Testis (tissue), 5 donors: ENCODE measurements around the gene ST6GAL2. TPM values are rescaled to one million over a fixed set of nuclear protein-coding genes. Genes with fewer than 3 reads are reported as not detected.
A peak's percentile ranks its signal among the peaks of the same experiment; 100 is the strongest.

Experiments used
- DNase-seq: peaks from one replicate; pipeline ENCODE4 v3.0.0-alpha.2; 2019
- H3K27ac ChIP-seq, 2 donors: fragments of 200-600 bp; sonication (generic); one replicate each; pipeline ENCODE4 v1.5.1; 2019
- H3K27me3 ChIP-seq: fragments of 200-600 bp; sonication (generic); one replicate; pipeline ENCODE4 v1.5.1; 2019
- H3K36me3 ChIP-seq: fragments of 200-600 bp; sonication (generic); one replicate; pipeline ENCODE4 v1.5.1; 2017; ENCODE audit warnings: low read depth; ENCODE audit errors: missing control alignments
- H3K4me1 ChIP-seq: fragments of 200-600 bp; sonication (generic); one replicate; pipeline ENCODE4 v1.5.1; 2019
- H3K4me3 ChIP-seq, 2 donors: fragments of 200-600 bp; sonication (generic); one replicate each; pipeline ENCODE4 v1.5.1; 2017 to 2019
- H3K9me3 ChIP-seq: fragments of 200-600 bp; sonication (generic); one replicate; pipeline ENCODE4 v1.5.1; 2017
- POLR2A ChIP-seq: fragments of 450-650 bp; IDR thresholded peaks from one replicate; pipeline ENCODE4 v1.6.1; 2017; ENCODE audit warnings: antibody characterized with exemption, mild to moderate bottlenecking, moderate library complexity
- WGBS, 2 donors: methylation state at CpG; one replicate each; pipeline ENCODE4 v1.1.5; 2018; 5-methylcytosine and 5-hydroxymethylcytosine counted together
- intact Hi-C: fragments of 100-400 bp; cut with DNase I; formaldehyde crosslinking; loops from one replicate; pipeline ENCODE4 v1.15.1; 2023; ENCODE audit warnings: low total_unique reads
- long read RNA-seq, 2 donors: transcript quantifications; one replicate each; lab custom pipeline, GENCODE V29; 2026
- polyA plus RNA-seq: library from polyadenylated mRNA; stranded (reverse); fragments of 350-450 nt; fragmentation: Illumina TruSeq; extraction: RNeasy Lipid Tissue Mini Kit (QIAGEN cat#74804); gene quantifications from one replicate; pipeline ENCODE4 v1.2.3, GENCODE V29; 2014; ENCODE audit warnings: low read depth, low replicate concordance; ENCODE audit not compliant: insufficient read depth
- total RNA-seq, 2 donors: library from RNA; depleted of rRNA; stranded (reverse); fragments of >200 nt; gene quantifications; one replicate each; pipeline ENCODE4 v1.2.3, GENCODE V29; 2016
- TF ChIP-seq, protein P1 (sequence below), 3 experiments: fragments of 450-650 bp in 2 of 3; fragments of 200-600 bp in 1 of 3; sonication (generic) in 1 of 3; IDR thresholded peaks; one replicate each; pipeline ENCODE4 v1.5.1; 2016 to 2019; ENCODE audit warnings: antibody characterized with exemption in 3 of 3, mild to moderate bottlenecking in 2 of 3, moderate library complexity in 1 of 3

Gene ST6GAL2, protein sequence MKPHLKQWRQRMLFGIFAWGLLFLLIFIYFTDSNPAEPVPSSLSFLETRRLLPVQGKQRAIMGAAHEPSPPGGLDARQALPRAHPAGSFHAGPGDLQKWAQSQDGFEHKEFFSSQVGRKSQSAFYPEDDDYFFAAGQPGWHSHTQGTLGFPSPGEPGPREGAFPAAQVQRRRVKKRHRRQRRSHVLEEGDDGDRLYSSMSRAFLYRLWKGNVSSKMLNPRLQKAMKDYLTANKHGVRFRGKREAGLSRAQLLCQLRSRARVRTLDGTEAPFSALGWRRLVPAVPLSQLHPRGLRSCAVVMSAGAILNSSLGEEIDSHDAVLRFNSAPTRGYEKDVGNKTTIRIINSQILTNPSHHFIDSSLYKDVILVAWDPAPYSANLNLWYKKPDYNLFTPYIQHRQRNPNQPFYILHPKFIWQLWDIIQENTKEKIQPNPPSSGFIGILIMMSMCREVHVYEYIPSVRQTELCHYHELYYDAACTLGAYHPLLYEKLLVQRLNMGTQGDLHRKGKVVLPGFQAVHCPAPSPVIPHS
- total RNA-seq (10 to 100 TPM; 83.8 to 95.6 TPM), polyA plus RNA-seq (14.3 TPM)
- long read RNA-seq, donor 1: 0 reads
- long read RNA-seq, donor 2, full-length matches to known transcripts: 1 of 1 reads
- long read RNA-seq, donor 2, partial matches to known transcripts: 0 of 1 reads
- long read RNA-seq, donor 2, other reads (novel, unspliced or antisense): 0 of 1 reads

DNA sequence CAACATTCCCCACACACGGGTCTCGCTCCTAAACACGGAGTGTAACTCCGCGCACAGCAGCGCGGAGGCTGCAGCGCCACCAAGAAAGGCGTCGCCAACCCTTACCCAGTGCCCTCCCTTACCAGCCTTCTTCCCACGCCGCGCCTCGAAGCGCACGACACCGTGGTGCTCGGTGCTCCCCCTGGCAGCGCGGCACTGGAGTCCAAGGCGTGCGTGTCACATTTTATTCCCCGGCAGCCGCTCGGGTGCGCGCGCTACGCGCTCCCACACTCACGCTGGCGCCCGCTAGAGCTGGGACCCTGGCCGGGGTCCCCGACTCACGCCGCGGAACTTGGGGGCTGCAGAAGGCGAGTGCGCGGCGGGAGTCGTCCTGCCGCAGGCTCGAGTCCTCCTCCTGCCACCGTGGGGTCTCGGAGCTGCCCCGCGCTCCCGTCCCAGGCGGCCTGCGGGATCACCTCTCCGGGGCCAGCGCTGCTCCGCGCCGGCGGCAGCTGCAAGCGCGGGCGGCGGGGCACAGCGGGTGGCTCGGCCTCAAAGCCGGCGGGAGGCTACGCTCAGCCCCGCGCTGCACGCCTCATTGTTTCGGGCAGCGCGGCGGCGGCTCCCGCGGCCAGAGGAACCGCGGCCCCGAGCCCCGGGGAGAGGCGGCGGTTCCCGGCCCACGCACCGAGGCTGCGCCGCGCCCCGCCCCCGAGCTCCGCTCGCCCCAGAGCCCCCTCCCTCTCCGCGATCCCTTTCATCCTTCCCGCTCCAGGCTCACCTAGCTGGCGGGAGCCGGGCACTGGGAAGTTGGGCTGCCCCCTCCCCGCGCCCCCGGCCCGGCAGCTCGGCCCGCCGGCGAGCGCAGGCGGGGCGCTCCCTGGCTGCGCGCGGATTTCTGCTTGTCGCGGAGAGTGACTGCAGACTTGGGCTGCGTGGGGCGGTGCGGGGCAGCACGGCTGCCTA lies at the start of gene ST6GAL2:
TSS of gene ST6GAL2 (minus strand) at position 197 of the 945 bp plus-strand sequence. CDS start 42,190 bp downstream, outside the sequence.
- H3K4me3 ChIP-seq: peak within 1 kb of the TSS; percentile 52 to 69
- intact Hi-C loops: no loop called here
- WGBS, 2 donors: 1% methylated on average over 45 to 110 of the region's 118 CpGs
- no peaks in the 10 kb centered on the region for H3K9me3 ChIP-seq
- no peaks in the 10 kb centered on the region for H3K36me3 ChIP-seq
- peak; percentile 79 for DNase-seq
- TF ChIP-seq POLR2A: no peak
- TF ChIP-seq, protein P1, sequence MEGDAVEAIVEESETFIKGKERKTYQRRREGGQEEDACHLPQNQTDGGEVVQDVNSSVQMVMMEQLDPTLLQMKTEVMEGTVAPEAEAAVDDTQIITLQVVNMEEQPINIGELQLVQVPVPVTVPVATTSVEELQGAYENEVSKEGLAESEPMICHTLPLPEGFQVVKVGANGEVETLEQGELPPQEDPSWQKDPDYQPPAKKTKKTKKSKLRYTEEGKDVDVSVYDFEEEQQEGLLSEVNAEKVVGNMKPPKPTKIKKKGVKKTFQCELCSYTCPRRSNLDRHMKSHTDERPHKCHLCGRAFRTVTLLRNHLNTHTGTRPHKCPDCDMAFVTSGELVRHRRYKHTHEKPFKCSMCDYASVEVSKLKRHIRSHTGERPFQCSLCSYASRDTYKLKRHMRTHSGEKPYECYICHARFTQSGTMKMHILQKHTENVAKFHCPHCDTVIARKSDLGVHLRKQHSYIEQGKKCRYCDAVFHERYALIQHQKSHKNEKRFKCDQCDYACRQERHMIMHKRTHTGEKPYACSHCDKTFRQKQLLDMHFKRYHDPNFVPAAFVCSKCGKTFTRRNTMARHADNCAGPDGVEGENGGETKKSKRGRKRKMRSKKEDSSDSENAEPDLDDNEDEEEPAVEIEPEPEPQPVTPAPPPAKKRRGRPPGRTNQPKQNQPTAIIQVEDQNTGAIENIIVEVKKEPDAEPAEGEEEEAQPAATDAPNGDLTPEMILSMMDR (IDR thresholded peaks at IDR 0.05): no peak
- H3K27me3 ChIP-seq: no peaks in the 10 kb centered on the region
- peak within 1 kb of the TSS; percentile 65 to 72 for H3K27ac ChIP-seq
- H3K4me1 ChIP-seq: no peaks in the 10 kb centered on the region

DNA sequence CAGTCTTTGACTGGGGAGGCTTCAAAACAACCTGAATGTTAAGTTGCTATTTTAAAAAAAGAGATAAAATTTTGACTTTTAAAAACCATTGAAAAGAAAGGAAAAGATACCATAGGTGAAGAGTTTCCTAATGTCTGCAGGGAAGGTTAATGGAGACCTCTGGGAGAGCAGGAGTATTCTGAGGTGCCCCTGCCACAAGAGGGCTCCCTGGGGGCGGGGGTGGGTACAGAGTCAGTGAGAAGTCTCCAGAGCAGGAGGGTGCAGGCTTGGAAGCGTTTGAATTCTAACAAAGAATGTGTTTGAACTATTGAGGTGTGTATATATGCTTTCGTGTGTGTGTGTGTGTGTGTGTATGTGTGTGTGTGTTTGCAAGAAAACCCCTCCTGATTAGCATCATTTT lies 46.7 kb upstream of the ST6GAL2 start:
- no peak for TF ChIP-seq POLR2A
- TF ChIP-seq, protein P1 (IDR thresholded peaks at IDR 0.05): no peak
- 67 to 79% methylated on average over 3 of the region's 3 CpGs for WGBS, 2 donors

DNA sequence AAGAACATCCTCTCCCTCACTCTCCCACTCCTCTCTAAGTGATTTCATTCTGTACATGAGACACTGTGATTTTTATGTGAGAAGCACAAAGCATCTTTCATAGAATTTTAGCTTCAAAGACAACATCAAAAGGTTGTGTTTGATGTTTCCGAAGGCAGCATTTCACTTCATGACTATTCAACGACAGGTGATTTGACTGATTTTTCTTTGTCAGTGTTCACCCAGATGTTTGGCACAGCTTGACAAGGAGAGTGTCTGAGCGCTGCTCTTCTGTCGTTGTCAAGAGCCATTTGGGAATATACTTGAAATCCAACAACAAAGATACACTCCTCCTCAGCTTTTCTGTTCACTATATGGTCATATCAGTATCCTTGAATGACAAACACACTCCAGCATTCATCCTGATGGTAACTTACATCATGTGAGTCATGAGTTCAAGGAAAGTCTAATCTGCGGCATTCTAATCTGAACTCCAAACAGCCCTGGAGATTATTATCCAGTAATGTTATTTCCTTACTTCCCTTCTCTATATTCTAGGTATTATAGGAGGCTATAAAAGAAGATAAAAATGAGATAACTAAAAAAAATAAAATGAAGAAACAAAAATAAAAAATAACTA lies 45.9 kb upstream of the ST6GAL2 start:
- no peaks in the 10 kb centered on the region for H3K4me1 ChIP-seq
- no peak overlapping the region for H3K27ac ChIP-seq
- 70 to 80% methylated on average over 5 of the region's 5 CpGs for WGBS, 2 donors
- no peak overlapping the region for H3K4me3 ChIP-seq
- H3K27me3 ChIP-seq: no peaks in the 10 kb centered on the region
- intact Hi-C loops: no loop called here
- H3K9me3 ChIP-seq: no peaks in the 10 kb centered on the region
- no peak for DNase-seq
- TF ChIP-seq, protein P1 (IDR thresholded peaks at IDR 0.05): no peak
- no peak for TF ChIP-seq POLR2A
- no peaks in the 10 kb centered on the region for H3K36me3 ChIP-seq

More for the DNA sequence above, 46.7 kb upstream of the ST6GAL2 start:
- H3K27ac ChIP-seq: no peak overlapping the region
- no peaks in the 10 kb centered on the region for H3K4me1 ChIP-seq
- DNase-seq: no peak
- intact Hi-C loops: no loop called here
- H3K36me3 ChIP-seq: no peaks in the 10 kb centered on the region
- no peaks in the 10 kb centered on the region for H3K27me3 ChIP-seq
- H3K9me3 ChIP-seq: no peaks in the 10 kb centered on the region
- no peak overlapping the region for H3K4me3 ChIP-seq

DNA sequence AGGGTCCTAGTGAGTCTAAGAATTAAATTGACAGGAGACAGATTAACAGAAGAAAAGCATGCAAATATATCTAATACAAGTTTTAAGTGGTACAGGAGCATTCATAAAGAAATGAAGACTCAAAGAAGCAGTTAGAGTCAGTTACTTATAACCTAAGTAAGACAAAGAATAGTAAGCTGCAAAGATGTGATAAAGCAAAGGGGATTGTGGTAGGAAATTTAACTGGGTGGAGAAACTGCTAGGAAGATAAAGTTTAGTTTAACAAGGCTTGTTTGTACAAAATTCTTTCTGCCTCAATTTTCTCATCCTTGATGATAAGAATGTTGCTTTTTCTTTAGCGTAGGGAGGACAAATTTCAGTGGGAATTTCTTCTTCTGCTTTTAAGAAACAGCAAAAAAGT lies 35.5 kb upstream of the ST6GAL2 start:
- Histone ChIP-seq H3K9me3 (no peaks in the 10 kb centered on the region), H3K4me1 (peaks cover 2% of the 10 kb centered on the region), H3K4me3 (no peak overlapping the region), H3K27me3 (no peaks in the 10 kb centered on the region), H3K27ac (peak overlapping the region in 1 of 2 donors; percentile 28), H3K36me3 (no peaks in the 10 kb centered on the region)
- intact Hi-C loops: no loop called here
- 68 to 78% methylated on average over 1 of the region's 1 CpG for WGBS, 2 donors
- DNase-seq: no peak
- TF ChIP-seq, protein P1 (IDR thresholded peaks at IDR 0.05): no peak
- TF ChIP-seq POLR2A: no peak
